Upper lobe of left lung (tissue), 4 donors: Measurements from ENCODE around the gene SNURF.

Experiments
- POLR2A ChIP-seq, 4 donors: fragments of 450-650 bp; IDR thresholded peaks; one replicate each; pipeline ENCODE4 v1.5.1; 2016 to 2017; ENCODE audit warnings: antibody characterized with exemption in 4 of 4, mild to moderate bottlenecking in 2 of 4
- POLR2AphosphoS5 ChIP-seq, 2 donors: sonication (generic); formaldehyde crosslinking; IDR thresholded peaks; one replicate each; pipeline ENCODE4 v1.5.1; 2017; ENCODE audit warnings: antibody characterized with exemption in 2 of 2
- TF ChIP-seq, protein P1 (sequence below), 6 experiments: fragments of 450-650 bp in 4 of 6; fragments of 200-600 bp in 2 of 6; sonication (generic) in 2 of 6; IDR thresholded peaks; one replicate each; pipeline ENCODE4 v1.5.1; 2016 to 2019; ENCODE audit warnings: antibody characterized with exemption in 6 of 6

DNA sequence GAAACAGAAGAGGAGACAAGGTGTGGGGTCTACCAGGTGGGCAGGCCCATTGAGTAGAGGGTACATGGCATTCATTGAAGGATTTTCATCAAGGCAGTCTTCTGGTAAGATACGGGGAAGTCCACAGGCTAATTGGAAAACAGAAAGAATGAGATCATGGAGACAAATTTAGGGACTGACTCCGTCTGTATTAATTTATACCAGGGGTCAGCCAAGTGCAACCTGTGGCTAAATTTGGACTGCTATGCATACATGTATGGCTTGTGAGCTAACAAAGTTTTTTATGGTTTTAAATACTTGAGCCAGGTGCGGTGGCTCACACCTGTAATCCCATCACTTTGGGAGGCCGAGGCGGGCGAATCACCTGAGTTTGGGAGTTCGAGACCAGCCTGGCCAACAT, 21.1 kb upstream of the SNURF start:
- TF ChIP-seq, protein P1, sequence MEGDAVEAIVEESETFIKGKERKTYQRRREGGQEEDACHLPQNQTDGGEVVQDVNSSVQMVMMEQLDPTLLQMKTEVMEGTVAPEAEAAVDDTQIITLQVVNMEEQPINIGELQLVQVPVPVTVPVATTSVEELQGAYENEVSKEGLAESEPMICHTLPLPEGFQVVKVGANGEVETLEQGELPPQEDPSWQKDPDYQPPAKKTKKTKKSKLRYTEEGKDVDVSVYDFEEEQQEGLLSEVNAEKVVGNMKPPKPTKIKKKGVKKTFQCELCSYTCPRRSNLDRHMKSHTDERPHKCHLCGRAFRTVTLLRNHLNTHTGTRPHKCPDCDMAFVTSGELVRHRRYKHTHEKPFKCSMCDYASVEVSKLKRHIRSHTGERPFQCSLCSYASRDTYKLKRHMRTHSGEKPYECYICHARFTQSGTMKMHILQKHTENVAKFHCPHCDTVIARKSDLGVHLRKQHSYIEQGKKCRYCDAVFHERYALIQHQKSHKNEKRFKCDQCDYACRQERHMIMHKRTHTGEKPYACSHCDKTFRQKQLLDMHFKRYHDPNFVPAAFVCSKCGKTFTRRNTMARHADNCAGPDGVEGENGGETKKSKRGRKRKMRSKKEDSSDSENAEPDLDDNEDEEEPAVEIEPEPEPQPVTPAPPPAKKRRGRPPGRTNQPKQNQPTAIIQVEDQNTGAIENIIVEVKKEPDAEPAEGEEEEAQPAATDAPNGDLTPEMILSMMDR (IDR thresholded peaks at IDR 0.05): no peak
- no peak for TF ChIP-seq POLR2AphosphoS5 (IDR thresholded peaks at IDR 0.05)
- no peak for TF ChIP-seq POLR2A (IDR thresholded peaks at IDR 0.05)
